Measurements from ENCODE around the gene AFF1. TPM values are rescaled to one million over a fixed set of nuclear protein-coding genes. Genes with fewer than 3 reads are reported as not detected.

Gene AFF1
- total and polyA plus RNA-seq, 4 donors: 7.2 to 42.8 (median 21.5) TPM

GRCh38 chr4:86892636-86892960 is 42.2 kb upstream of the AFF1 start:
- no peaks in the 10 kb centered on the region for H3K9me3 ChIP-seq (ENCODE audit: control insufficient read depth in 4 of 4, low read length in 3 of 4)
- no peak for DNase-seq (ENCODE audit: low spot score)
- H3K4me1 ChIP-seq (ENCODE audit: control insufficient read depth in 4 of 4, insufficient read depth in 4 of 4, low read length in 3 of 4): peaks cover 0 to 14% (median 9%) of the 10 kb centered on the region in 4 donors
- no peaks in the 10 kb centered on the region for H3K27me3 ChIP-seq (ENCODE audit: control insufficient read depth in 4 of 4, insufficient read depth in 4 of 4, low read length in 3 of 4)
- TF ChIP-seq HNF4A (conservative IDR thresholded peaks at IDR 0.05) (no peak), REST (IDR thresholded peaks at IDR 0.05) (no peak), GABPA (IDR thresholded peaks at IDR 0.05 in 1 of 2, conservative IDR thresholded peaks at IDR 0.05 in 1 of 2) (no peak), MAX (IDR thresholded peaks at IDR 0.05) (no peak), EGR1 (IDR thresholded peaks at IDR 0.05; ENCODE audit: low read depth in 2 of 2) (no peak), TAF1 (conservative IDR thresholded peaks at IDR 0.05) (no peak), RAD21 (IDR thresholded peaks at IDR 0.05) (no peak), CTCF (IDR thresholded peaks at IDR 0.05; ENCODE audit: low read depth, low read length, missing input control) (no peak), FOXA1 (IDR thresholded peaks at IDR 0.05) (no peak), SP1 (IDR thresholded peaks at IDR 0.05) (no peak), JUND (IDR thresholded peaks at IDR 0.05) (no peak), RXRA (IDR thresholded peaks at IDR 0.05) (no peak), ZBTB33 (IDR thresholded peaks at IDR 0.05) (no peak), HNF4G (IDR thresholded peaks at IDR 0.05) (no peak), ATF3 (IDR thresholded peaks at IDR 0.05) (no peak), FOXA2 (IDR thresholded peaks at IDR 0.05) (no peak), YY1 (IDR thresholded peaks at IDR 0.05) (no peak), NR2F2 (IDR thresholded peaks at IDR 0.05) (no peak)
- H3K36me3 ChIP-seq (ENCODE audit: control insufficient read depth in 4 of 4, insufficient read depth in 3 of 4, low read depth in 1 of 4, low read length in 3 of 4): no peaks in the 10 kb centered on the region
- peak overlapping the region; percentile 79 to 88 (median 79) for H3K4me3 ChIP-seq (ENCODE audit: low read depth in 1 of 3, low read length in 3 of 3)
- 27% methylated on average over 13 of the region's 13 CpGs for WGBS
- H3K27ac ChIP-seq (ENCODE audit: low read depth in 1 of 2, low read length in 2 of 2): no peak overlapping the region
- H3K9ac ChIP-seq (ENCODE audit: low read depth in 1 of 2, low read length in 2 of 2): peak overlapping the region in 1 of 2 donors; percentile 33

Data from liver (tissue), 9 donors.